Vagina (tissue), 2 donors: ENCODE measurements around the gene LCOR.

Experiments used
- CTCF ChIP-seq, 3 experiments: fragments of 450-650 bp in 2 of 3; fragments of 200-600 bp in 1 of 3; sonication (generic) in 1 of 3; IDR thresholded peaks; one replicate each; pipeline ENCODE4 v1.5.1; 2017 to 2019; ENCODE audit warnings: antibody characterized with exemption in 3 of 3, mild to moderate bottlenecking in 2 of 3, moderate library complexity in 2 of 3
- POLR2A ChIP-seq, 2 donors: fragments of 450-650 bp; IDR thresholded peaks; one replicate each; pipeline ENCODE4 v1.6.1; 2017; ENCODE audit warnings: antibody characterized with exemption in 2 of 2, mild to moderate bottlenecking in 2 of 2, moderate library complexity in 2 of 2
- POLR2AphosphoS5 ChIP-seq, 2 donors: sonication (generic); formaldehyde crosslinking; IDR thresholded peaks; one replicate each; pipeline ENCODE4 v1.9.0; 2017; ENCODE audit warnings: antibody characterized with exemption in 2 of 2, mild to moderate bottlenecking in 2 of 2, low read depth in 1 of 2; ENCODE audit not compliant: insufficient read depth in 1 of 2

- no peak for TF ChIP-seq POLR2AphosphoS5 (IDR thresholded peaks at IDR 0.05; ENCODE audit: insufficient read depth in 1 of 2, low read depth in 1 of 2)
- no peak for TF ChIP-seq CTCF (IDR thresholded peaks at IDR 0.05)
- no peak for TF ChIP-seq POLR2A (IDR thresholded peaks at IDR 0.05)
Measured at GRCh38 chr10:96982149-96982930, 150.2 kb downstream of the LCOR start.
